Measurements from ENCODE around the gene SHC1.
A peak's percentile ranks its signal among the peaks of the same experiment; 100 is the strongest.

SHC1 gene

DNA sequence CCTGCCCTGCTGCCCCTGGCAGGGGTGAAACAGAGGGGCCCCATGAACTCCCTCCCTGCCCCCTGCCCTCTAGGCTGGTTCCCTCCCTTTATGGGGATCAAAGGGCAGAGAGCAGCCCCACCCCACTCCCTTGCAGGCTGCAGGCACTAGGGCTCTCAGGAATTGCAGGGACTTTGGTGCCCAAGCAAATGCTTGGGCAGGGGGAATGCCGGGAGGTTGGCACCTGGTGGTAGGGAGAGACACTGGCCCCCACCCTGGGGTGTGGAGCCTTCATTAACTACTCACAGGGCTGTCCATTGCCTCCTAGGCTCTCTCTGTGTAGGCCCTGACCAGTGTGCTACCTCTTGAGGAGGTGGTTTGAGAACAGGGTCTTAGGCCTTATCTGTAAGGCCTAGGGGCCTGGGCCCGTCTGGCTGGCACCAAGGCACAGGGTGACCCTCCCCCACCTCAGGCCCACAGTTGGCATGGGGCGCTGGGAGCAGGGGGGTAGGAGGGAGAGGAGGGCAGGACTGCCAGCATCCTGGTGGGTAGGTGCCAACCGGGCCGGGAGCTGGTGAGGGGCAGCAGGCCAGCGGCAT is 36.8 kb upstream of the SHC1 start:
- DNase-seq = no peak

DNA sequence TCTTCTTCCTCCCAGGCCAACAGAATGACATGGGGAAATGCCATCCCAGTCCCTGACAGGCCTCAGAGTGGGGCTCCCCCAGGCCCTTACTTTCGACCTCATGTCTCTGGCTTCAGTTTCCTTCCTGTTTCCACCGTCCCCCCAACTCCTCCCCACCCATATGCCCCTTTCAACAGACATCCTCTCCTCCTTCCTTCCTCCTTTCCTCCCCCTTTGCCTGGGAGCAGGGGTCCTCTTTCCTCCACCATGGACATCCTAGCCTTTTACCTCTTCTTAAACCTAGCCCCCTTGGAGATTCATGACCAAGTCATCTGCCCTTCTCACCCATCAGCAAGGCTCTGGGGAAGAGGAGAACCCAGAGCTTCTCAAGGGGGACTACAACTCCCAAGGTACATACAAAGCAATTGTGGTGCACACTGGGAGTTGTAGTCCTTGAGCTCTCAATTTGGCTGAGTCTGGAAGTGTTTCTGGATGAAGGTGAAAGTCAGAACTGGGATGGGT is 36.1 kb upstream of the SHC1 start:
- peak; percentile 42 for DNase-seq

DNA sequence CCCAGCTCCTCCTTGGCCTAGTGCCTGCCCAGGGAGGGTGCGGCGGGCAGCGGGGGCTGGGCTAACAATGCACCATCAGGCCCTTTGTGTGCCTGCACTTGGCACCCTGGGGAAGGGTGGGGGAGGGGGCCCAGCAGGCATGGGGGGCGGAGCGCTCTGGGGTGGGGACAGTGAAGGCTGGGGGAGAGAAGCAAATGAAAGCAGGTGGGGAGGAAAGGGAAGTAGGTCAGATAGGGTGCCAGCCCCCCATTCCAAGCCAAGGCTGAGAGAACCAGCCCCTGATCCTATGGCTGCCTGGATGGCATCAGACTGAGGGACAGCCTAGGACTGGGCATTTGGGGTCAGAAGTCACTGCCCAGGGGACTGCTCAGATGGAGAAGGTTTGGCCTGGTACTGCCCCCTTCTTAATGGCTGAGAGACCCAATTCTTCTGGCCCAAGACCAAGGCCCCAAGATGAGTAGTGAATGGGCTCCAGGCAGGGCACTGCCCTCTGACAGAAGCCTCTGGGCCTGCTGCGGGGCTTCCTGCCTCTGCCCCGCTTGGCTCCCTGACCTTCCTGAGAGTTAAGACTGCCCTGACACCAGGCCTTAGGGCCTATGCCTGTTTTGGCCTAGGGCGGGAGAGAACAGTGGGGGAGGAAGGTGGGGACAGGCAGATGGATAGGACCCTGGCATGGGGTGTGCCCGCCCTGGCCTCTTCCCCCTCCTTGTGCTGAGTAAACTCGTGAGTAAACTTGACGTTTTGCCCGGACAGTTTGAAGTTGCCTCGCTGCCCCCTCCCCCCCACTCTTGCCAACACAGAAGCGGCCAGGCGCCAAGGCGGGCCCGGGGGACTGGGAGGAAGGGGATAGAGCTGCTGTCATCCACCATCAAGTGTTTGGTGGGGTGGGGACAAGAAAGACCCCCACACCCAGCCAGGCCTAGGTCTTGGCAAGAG is 34.8 kb upstream of the SHC1 start:
- DNase-seq = no peak

- no peak for DNase-seq
These were observed 34.0 kb upstream of the SHC1 start for GRCh38 chr1:155004352-155005075.

- DNase-seq = peak; percentile 38
These were observed 33.3 kb upstream of the SHC1 start for GRCh38 chr1:155003766-155004351.

DNA sequence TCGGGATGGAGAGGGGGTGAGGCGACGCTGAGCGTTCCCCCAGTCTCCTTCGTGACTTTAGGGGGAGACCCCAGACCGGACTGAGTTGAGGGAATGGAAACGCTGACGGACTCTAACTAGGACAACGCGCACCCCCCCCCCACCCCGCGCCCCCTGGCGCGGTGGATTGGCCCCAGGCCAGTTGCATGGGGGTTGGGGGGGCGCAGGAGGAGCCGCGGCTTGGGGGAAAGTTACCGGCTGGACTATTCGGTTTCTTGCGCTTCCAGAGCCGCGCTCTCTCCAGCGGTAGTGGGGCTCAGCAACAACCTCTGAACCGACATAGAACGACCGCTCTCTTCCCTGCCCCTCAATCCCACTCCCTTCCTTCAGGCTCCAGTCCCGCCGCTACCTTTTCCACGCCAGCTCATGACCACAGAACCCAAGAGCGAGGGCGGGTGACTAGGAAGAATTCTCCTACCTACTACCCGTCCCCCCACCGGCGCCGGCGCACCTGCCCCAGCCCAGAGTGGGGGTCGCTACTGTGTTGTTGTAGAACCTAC is 32.7 kb upstream of the SHC1 start:
- DNase-seq = peak; percentile 37

GRCh38 chr1:155002464-155003226 is 32.1 kb upstream of the SHC1 start, which contains the start of gene ZBTB7B:
Gene ZBTB7B, plus strand, starts transcription at chr1:155002802. Its CDS starts 11,859 bp downstream, at chr1:155014661.
- DNase-seq = no peak

- DNase-seq = peak; percentile 97
These were observed 31.3 kb upstream of the SHC1 start for GRCh38 chr1:155001675-155002463.

- peak; percentile 84 for DNase-seq
These were observed 30.8 kb upstream of the SHC1 start for GRCh38 chr1:155001425-155001674.

GRCh38 chr1:155000726-155001424 is 30.3 kb upstream of the SHC1 start:
- DNase-seq = peak; percentile 84

GRCh38 chr1:155000411-155000725 is 29.8 kb upstream of the SHC1 start:
- no peak for DNase-seq

GRCh38 chr1:154999571-155000410 is 29.2 kb upstream of the SHC1 start:
- peak; percentile 65 for DNase-seq

DNA sequence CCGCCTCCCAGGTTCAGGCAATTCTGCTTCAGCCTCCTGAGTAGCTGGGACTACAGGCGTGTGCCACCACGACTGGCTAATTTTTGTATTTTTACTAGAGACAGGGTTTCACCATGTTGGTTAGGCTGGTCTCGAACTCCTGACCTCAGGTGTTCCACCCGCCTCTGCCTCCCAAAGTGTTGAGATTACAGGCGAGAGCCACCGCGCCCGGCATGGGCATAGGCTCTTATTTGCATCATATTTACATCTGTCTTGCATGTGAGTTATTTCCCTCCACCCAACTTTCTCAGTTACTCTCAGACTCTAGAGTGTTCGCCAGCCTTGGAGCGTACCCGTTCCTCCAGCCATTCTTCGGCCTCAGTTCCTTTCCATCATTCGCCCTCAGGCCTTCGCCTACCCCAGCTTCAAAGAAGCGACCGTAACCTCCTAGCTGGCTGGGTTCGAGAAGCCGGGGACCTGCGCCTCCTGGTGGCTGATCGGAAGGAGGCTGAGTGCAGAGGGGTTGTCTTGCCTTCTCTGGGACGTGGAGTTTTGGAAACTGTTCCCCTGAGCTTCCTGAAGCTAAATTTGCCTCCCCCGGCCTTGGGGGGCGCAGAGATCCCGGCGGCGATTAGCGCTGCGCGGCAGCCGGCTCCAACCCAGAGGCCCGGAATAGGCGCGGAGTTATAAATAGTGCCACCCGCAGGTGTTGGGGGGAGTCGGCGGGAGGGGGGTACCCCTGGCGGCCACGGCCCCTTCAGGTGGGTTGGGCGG is 28.4 kb upstream of the SHC1 start:
- DNase-seq = peak; percentile 91

- no peak for DNase-seq
These were observed 27.7 kb upstream of the SHC1 start for GRCh38 chr1:154998201-154998780.

DNA sequence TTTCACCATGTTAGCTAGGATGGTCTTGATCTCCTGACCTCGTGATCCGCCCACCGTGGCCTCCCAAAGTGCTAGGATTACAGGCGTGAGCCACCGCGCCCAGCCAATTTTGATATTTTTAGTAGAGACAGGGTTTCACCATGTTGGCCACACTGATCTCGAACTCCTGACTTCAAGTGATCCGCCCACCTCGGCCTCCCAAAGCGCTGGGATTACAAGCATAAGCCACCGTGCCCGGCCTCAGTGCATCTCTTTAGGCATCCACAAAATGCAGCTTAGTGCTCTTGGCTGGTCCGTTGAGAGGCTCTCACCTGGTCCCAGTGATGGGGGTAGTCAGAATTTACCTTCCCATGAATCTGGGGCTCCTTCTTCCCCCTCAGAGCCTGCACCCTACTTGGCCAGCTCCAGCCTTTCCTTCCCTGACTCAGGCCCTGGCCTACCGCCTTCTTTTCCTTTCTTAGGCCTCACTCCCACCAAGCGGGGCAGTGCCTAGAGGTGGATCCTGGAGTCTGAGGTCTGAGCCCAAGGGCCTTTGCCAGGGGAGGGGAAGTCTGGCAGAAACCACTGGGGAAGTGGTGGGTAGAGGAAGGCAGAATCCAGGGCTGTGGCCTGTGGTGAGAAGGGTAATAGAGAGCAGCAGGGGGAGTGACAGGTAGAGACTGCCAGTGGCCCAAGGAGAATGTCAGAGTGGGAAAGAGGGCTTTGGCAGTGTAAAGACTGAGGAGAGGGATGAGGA is 26.6 kb upstream of the SHC1 start:
- DNase-seq = no peak

- DNase-seq = peak; percentile 55
These were observed 24.9 kb upstream of the SHC1 start for GRCh38 chr1:154995301-154995983.

DNA sequence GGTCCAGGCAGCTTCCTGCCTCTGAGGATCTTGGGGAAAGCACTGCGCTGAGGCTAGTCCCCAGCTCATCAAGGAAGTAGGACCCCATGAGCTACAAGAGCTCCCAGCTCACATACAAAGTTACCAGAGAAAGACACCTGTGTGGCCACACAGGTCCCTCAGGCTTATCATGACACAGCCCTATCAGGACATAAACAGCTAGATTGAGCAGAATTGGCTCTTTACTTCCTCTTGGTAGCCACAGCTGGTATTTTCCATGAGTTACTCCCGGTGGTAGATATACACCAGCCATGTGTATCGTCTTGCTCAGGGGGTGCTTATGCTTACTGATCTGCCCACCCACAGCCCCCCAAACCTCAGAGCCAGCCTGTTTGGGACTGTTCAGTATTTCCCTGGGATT is 24.0 kb upstream of the SHC1 start:
- DNase-seq = no peak

DNA sequence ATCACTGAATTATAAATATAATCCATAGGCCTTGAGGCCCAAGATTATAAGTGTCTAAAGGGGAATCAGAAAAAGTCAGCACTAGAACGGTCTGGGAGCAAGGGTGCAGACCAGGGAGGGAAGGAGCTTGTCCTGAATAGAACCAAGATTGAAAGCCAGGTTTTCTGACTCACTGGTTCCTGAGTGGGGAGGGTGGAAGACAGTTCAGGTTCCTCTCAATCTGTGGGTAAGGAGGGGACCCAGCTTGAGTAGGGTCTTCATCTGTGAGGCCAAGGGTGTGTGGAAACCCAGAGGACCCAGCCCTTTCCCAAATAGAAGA is 23.7 kb upstream of the SHC1 start:
- DNase-seq = no peak

Measured in NCI-H2171 treated with DMSO at 0.1 percent for 48 hours (cell line).